ENCODE data around the gene ENOX1. TPM values are rescaled to one million over a fixed set of nuclear protein-coding genes. Genes with fewer than 3 reads are reported as not detected.

Gene ENOX1
- total and polyA plus RNA-seq, 9 of the 15 experiments (the other 6 are each of a cell fraction or from before 2014, with no cell fraction given) = not detected

DNA sequence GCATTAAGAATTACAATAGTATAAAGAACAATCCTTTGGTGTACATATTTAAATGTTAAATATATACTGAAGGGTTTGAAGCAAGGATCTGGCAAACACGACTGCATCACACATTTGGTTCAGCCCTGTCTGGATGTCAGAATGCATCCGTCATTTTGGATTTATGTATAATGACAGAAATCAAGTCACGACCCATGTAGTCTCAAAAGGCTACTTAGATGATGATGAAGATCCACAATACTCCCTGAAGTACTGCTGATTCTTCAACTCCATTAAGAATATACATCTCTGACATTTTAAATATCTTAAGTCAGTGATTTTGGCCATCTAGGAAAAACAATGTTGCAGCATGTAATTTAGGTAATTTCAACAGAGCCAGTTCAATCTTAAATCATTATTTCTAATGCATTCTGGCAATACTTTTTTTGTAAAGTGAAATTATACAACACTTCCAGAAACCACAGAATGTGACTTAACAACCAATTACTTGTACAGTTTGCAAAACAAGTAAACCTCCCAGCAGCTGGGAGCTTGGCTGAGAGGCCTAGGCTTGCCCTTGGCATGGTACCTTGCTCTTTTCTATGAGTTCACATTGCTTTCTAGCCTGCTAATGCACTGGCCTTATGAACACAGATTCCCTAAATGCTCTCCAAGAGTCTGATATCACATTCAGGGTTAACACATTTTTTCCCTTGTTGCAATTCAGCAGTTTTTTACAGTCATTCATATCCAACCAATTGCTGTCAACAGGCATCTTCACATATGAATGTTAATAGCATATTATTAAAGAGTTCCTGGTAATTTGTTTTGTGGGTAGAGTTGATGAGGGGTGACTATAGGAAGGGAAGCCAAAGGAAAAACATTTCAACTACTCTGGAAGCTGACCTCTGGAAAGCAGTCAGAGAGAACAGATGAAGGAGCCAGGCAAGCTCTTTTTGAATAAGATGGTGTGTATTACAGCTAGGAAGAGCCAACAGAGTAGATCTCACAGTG lies 175.2 kb downstream of the ENOX1 start (continued):
- TF ChIP-seq, protein P1, sequence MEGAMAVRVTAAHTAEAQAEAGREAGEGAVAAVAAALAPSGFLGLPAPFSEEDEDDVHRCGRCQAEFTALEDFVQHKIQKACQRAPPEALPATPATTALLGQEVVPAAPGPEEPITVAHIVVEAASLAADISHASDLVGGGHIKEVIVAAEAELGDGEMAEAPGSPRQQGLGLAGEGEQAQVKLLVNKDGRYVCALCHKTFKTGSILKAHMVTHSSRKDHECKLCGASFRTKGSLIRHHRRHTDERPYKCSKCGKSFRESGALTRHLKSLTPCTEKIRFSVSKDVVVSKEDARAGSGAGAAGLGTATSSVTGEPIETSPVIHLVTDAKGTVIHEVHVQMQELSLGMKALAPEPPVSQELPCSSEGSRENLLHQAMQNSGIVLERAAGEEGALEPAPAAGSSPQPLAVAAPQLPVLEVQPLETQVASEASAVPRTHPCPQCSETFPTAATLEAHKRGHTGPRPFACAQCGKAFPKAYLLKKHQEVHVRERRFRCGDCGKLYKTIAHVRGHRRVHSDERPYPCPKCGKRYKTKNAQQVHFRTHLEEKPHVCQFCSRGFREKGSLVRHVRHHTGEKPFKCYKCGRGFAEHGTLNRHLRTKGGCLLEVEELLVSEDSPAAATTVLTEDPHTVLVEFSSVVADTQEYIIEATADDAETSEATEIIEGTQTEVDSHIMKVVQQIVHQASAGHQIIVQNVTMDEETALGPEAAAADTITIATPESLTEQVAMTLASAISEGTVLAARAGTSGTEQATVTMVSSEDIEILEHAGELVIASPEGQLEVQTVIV (CRISPR knock-in tag; IDR thresholded peaks at IDR 0.05; ENCODE audit: borderline replicate concordance) = no peak
- TF ChIP-seq ZNF586 (CRISPR knock-in tag; conservative IDR thresholded peaks at IDR 0.05) (no peak), MAFK (IDR thresholded peaks at IDR 0.05; ENCODE audit: low read length) (no peak), ZNF431 (CRISPR knock-in tag; IDR thresholded peaks at IDR 0.05) (no peak), CBX3 (IDR thresholded peaks at IDR 0.05; ENCODE audit: borderline replicate concordance in 1 of 2, low read length in 2 of 2) (no peak), POLR2AphosphoS5 (IDR thresholded peaks at IDR 0.05; ENCODE audit: control insufficient read depth, insufficient read depth, low read depth, low read length) (no peak)
